PFSK-1 (cell line): Measurements from ENCODE around the gene PRSS27.

Experiments
- FOXP2 ChIP-seq: optimal IDR thresholded peaks from 2 replicates; pipeline ENCODE3; 2011; ENCODE audit warnings: borderline replicate concordance, control low read depth, inconsistent platforms; ENCODE audit not compliant: insufficient read depth; ENCODE audit errors: extremely low read length, extremely low read depth
- POLR2AphosphoS5 ChIP-seq: IDR thresholded peaks from 2 replicates; pipeline ENCODE4 v1.6.1; 2012; ENCODE audit warnings: low read depth, mild to moderate bottlenecking, control low read depth, low read length, moderate library complexity
- SIN3A ChIP-seq: IDR thresholded peaks from 2 replicates; pipeline ENCODE4 v1.6.1; 2012; ENCODE audit warnings: mild to moderate bottlenecking, low read length, moderate library complexity, borderline replicate concordance; ENCODE audit not compliant: insufficient read depth
- TAF1 ChIP-seq: IDR thresholded peaks from 2 replicates; pipeline ENCODE4 v1.6.1; 2012; ENCODE audit warnings: low read length, control low read depth, borderline replicate concordance; ENCODE audit not compliant: insufficient read depth
- TF ChIP-seq, protein P1 (sequence below), 2 experiments: IDR thresholded peaks; 2 replicates each; pipeline versions ENCODE4 v1.6.1 to v1.8.0; 2011 to 2012; ENCODE audit warnings: low read depth in 2 of 2, low read length in 2 of 2, control low read depth in 1 of 2, inconsistent platforms in 1 of 2, mild to moderate bottlenecking in 1 of 2, moderate library complexity in 1 of 2; ENCODE audit not compliant: insufficient read depth in 1 of 2

PRSS27 gene

DNA sequence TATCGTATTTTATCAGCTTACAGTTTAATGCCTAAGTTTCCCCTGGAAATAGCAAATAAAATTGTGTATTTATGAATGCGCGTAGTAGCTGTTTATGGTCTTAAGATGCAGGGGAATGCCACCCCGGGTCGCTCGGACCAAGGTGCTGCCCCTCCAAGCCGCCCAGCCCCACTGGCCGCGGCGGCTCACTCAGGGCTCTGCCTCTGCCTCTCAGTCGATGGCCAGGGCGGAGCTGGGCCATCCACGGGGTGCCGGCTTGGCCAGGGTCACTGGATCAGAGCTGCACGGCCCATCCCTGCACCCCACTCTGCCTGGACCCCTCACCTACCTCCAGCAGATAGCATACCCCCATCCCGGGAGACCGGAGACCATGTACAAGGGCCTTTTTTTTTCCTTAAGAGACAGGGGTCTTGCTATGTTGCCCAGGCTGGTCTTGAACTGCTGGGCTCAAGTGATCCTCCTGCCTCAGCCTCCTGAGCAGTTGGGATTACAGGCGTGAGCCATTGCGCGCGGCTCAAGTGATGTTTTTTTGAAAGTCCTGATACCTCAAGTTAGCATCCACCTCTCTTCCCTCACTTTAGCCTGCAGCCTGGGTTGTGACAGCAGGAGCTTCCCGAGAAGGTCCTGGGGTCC lies 11.0 kb downstream of the PRSS27 start:
- TF ChIP-seq FOXP2 (no peak), SIN3A (no peak), POLR2AphosphoS5 (no peak), TAF1 (no peak)
- TF ChIP-seq, protein P1, sequence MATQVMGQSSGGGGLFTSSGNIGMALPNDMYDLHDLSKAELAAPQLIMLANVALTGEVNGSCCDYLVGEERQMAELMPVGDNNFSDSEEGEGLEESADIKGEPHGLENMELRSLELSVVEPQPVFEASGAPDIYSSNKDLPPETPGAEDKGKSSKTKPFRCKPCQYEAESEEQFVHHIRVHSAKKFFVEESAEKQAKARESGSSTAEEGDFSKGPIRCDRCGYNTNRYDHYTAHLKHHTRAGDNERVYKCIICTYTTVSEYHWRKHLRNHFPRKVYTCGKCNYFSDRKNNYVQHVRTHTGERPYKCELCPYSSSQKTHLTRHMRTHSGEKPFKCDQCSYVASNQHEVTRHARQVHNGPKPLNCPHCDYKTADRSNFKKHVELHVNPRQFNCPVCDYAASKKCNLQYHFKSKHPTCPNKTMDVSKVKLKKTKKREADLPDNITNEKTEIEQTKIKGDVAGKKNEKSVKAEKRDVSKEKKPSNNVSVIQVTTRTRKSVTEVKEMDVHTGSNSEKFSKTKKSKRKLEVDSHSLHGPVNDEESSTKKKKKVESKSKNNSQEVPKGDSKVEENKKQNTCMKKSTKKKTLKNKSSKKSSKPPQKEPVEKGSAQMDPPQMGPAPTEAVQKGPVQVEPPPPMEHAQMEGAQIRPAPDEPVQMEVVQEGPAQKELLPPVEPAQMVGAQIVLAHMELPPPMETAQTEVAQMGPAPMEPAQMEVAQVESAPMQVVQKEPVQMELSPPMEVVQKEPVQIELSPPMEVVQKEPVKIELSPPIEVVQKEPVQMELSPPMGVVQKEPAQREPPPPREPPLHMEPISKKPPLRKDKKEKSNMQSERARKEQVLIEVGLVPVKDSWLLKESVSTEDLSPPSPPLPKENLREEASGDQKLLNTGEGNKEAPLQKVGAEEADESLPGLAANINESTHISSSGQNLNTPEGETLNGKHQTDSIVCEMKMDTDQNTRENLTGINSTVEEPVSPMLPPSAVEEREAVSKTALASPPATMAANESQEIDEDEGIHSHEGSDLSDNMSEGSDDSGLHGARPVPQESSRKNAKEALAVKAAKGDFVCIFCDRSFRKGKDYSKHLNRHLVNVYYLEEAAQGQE (IDR thresholded peaks at IDR 0.05; ENCODE audit: insufficient read depth in 1 of 2, low read depth in 2 of 2, low read length in 2 of 2), result no peak

DNA sequence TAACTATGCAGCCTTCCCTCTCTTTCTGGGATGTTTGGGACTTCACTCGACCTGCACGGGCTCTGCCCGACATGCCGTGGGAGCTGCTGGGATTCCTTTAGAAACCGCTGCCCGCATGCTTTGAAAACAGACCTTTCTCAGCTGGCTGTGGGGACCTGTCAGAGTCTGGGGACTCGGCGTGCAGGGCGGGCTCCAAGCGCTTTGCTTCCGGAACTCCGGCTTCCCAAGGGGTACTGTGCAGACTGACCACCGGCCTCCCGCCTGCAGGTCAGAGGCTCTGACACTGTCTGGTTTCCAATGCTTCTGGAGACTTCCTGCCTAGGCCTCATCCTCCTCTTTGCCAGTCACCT lies 11.8 kb downstream of the PRSS27 start:
- TF ChIP-seq SIN3A (no peak), FOXP2 (no peak), POLR2AphosphoS5 (no peak), TAF1 (no peak)
- TF ChIP-seq, protein P1 (IDR thresholded peaks at IDR 0.05; ENCODE audit: insufficient read depth in 1 of 2, low read depth in 2 of 2, low read length in 2 of 2), result no peak

DNA sequence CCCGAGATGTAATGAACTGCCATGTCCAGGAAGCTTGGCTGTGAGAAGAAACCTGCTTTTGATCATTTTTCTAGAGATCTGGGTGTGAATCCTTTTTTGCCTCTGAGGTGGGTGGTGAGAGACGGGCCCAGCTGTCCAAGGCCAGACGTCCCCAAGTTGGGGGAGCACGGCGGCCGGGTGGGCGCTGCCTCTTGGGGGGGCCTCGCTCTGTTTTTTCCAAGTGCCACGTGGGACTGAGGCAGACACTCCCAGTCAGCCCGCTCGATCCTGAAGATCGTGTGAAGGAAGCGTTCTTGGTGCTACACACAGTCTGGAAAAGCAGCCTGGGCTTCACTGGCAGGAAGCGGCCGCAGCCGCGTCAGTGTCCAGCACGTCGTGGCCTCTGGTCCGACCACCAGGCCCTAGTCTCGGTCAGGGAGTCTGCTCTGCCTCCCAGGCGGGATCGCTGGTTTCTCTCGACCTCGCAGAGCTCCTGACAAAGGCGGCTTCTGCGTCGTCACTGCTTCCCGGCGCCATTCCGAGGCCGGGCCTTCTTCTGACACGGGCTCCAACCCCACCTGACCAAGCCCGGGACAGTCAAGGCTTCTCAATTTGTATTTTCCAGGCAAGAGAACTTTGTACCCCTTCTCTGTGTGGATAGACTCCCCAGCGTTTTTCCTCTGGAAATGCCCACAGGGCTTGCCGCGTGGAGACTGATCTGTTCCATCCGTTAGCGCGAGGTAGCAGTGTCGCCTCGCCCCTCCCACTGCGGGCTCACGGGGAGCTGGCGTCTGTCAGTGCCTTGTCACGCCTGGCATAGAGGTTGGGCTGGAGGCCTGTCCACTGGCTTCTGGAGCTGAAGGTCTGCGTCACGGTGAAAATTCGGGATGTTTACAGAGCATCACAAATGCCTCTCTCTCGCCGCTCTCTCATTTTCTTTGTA lies 12.4 kb downstream of the PRSS27 start:
- no peak for TF ChIP-seq TAF1
- no peak for TF ChIP-seq FOXP2
- TF ChIP-seq POLR2AphosphoS5, result no peak
- TF ChIP-seq, protein P1 (IDR thresholded peaks at IDR 0.05; ENCODE audit: insufficient read depth in 1 of 2, low read depth in 2 of 2, low read length in 2 of 2), result no peak
- no peak for TF ChIP-seq SIN3A

DNA sequence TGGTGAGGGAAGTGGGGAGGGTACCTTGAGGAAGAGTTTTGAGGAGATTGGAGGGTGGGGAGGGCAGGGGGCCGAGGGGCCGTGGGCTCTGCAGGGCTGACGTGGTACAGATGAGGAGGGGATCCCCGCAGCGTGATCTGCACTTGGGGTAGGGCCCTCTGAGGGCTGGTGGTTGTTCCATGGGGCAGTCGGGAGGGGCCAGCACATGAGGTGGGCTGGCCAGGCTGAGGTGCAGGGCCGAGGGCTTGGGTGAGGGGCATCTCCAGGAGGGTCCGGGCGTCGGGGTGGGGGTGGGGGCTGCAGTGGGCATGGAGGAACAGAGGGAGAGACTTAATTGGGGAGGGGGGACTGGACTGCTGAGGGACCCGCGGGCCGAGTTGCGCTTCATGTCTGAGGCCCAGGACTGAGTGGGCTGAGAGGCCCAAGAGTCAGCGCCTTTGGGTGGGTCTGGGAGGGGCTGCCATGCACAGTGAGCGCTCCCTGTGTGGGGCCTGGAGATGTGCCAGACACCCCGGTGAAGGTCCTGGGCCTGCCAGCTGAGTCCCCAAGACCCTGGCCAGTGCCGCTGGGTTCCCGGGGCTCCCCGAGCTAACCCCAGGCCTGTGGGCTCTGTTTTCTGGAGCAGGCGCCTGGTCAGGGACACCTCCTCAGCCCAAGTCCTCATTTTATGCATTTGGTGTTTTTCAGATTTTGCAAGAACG lies 13.3 kb downstream of the PRSS27 start:
- TF ChIP-seq POLR2AphosphoS5, result no peak

DNA sequence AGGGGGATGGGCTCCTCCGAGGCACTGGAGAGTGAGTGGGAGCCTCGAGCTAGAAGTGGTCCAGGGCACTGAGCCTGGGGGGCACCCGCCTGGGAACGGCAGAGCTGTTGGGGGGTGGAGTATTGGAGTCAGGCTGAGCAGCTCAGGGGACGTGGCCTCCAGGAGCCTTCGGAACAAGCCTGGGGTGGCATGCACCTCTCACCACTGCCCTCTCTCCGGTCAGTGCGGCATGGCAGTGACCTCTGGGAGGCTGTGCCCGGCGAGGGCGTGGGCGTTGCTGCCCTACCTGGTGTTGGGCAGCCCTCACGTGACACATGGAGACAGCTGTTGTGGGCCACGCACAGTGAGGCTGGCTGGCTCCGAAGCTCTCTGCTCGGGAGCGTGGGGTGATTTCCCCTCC lies 13.9 kb downstream of the PRSS27 start:
- TF ChIP-seq, protein P1 (IDR thresholded peaks at IDR 0.05; ENCODE audit: insufficient read depth in 1 of 2, low read depth in 2 of 2, low read length in 2 of 2), result no peak
- no peak for TF ChIP-seq TAF1
- no peak for TF ChIP-seq POLR2AphosphoS5
- TF ChIP-seq SIN3A, result no peak
- no peak for TF ChIP-seq FOXP2
